Measurements from ENCODE around the gene NCBP3.

The NCBP3 gene

GRCh38 chr17:3845621-3846436 is at the start of gene NCBP3:
NCBP3 (minus strand) TSS chr17:3846246; CDS start chr17:3846223, 23 bp downstream.
- peak within 1 kb of the TSS; percentile 95 to 97 (median 97) for H3K4me3 Mint-ChIP-seq
- peaks cover 17% of the 10 kb centered on the region for H3K36me3 Mint-ChIP-seq (ENCODE audit: low read depth)
- H3K4me1 Mint-ChIP-seq: peaks cover 14% of the 10 kb centered on the region
- no peaks in the 10 kb centered on the region for H3K27me3 Mint-ChIP-seq (ENCODE audit: low read depth)
- peak; percentile 93 to 98 (median 98) for TF ChIP-seq CTCF (IDR thresholded peaks at IDR 0.05; ENCODE audit: unreplicated experiment in 3 of 3)
- H3K27ac Mint-ChIP-seq: peak within 1 kb of the TSS; percentile 70 to 97 (median 93)
- no peaks in the 10 kb centered on the region for H3K9me3 Mint-ChIP-seq

- H3K4me3 Mint-ChIP-seq: peak overlapping the region in 1 of 3 experiments; percentile 1
- TF ChIP-seq CTCF (IDR thresholded peaks at IDR 0.05; ENCODE audit: unreplicated experiment in 3 of 3): no peak
- no peaks in the 10 kb centered on the region for H3K9me3 Mint-ChIP-seq
- H3K27ac Mint-ChIP-seq: peak overlapping the region; percentile 31 to 79 (median 61)
- H3K36me3 Mint-ChIP-seq (ENCODE audit: low read depth): no peaks in the 10 kb centered on the region
- H3K27me3 Mint-ChIP-seq (ENCODE audit: low read depth): peaks cover 7% of the 10 kb centered on the region
- H3K4me1 Mint-ChIP-seq: peaks cover 43% of the 10 kb centered on the region
Measured at GRCh38 chr17:3895354-3895753, 49.3 kb upstream of the NCBP3 start.

GRCh38 chr17:3894911-3895343 is 48.9 kb upstream of the NCBP3 start:
- no peaks in the 10 kb centered on the region for H3K9me3 Mint-ChIP-seq
- H3K4me1 Mint-ChIP-seq: peaks cover 46% of the 10 kb centered on the region
- no peak for TF ChIP-seq CTCF (IDR thresholded peaks at IDR 0.05; ENCODE audit: unreplicated experiment in 3 of 3)
- H3K4me3 Mint-ChIP-seq: peak overlapping the region in 2 of 3 experiments; percentile 1 to 87
- no peaks in the 10 kb centered on the region for H3K36me3 Mint-ChIP-seq (ENCODE audit: low read depth)
- peak overlapping the region; percentile 31 to 79 (median 61) for H3K27ac Mint-ChIP-seq
- H3K27me3 Mint-ChIP-seq (ENCODE audit: low read depth): peaks cover 7% of the 10 kb centered on the region

- H3K27me3 Mint-ChIP-seq (ENCODE audit: low read depth): peaks cover 7% of the 10 kb centered on the region
- TF ChIP-seq CTCF (IDR thresholded peaks at IDR 0.05; ENCODE audit: unreplicated experiment in 3 of 3): no peak
- H3K36me3 Mint-ChIP-seq (ENCODE audit: low read depth): no peaks in the 10 kb centered on the region
- H3K4me3 Mint-ChIP-seq: peak overlapping the region; percentile 82 to 87 (median 83)
- peak overlapping the region in 2 of 3 experiments; percentile 39 to 45 for H3K27ac Mint-ChIP-seq
- H3K4me1 Mint-ChIP-seq: peaks cover 48% of the 10 kb centered on the region
- no peaks in the 10 kb centered on the region for H3K9me3 Mint-ChIP-seq
Measured at GRCh38 chr17:3894188-3894587, 48.1 kb upstream of the NCBP3 start.

- Mint-ChIP-seq H3K36me3 (ENCODE audit: low read depth) (no peaks in the 10 kb centered on the region), H3K27me3 (ENCODE audit: low read depth) (peaks cover 7% of the 10 kb centered on the region), H3K4me3 (peak overlapping the region; percentile 82 to 87 (median 83)), H3K4me1 (peaks cover 53% of the 10 kb centered on the region), H3K27ac (peak overlapping the region; percentile 45 to 87 (median 75)), H3K9me3 (no peaks in the 10 kb centered on the region)
- no peak for TF ChIP-seq CTCF (IDR thresholded peaks at IDR 0.05; ENCODE audit: unreplicated experiment in 3 of 3)
Measured at GRCh38 chr17:3893720-3894116, 47.7 kb upstream of the NCBP3 start.
